Spleen (tissue), 7 donors: Measurements from ENCODE around the gene MANEAL.

Experiments used
- POLR2AphosphoS5 ChIP-seq, 3 donors: sonication (generic); formaldehyde crosslinking; IDR thresholded peaks; one replicate each; pipeline ENCODE4 v1.5.1; 2017; ENCODE audit warnings: antibody characterized with exemption in 3 of 3
- TF ChIP-seq, protein P1 (sequence below), 11 experiments: fragments of 200-600 bp in 7 of 11; fragments of 450-650 bp in 4 of 11; sonication (generic) in 4 of 11; IDR thresholded peaks in 8 of 11; conservative IDR thresholded peaks in 3 of 11; 1 replicate in 7 of 11; 2 replicates in 4 of 11; pipeline versions ENCODE4 v1.4.0 to v1.8.0; 2016 to 2021; ENCODE audit warnings: antibody characterized with exemption in 11 of 11, inconsistent platforms in 4 of 11, mild to moderate bottlenecking in 1 of 11
- donor health status: DM: no; HTN: no; CAD: no; lungs with moderate emphysema.
- donor health status: DM: no; HTN: no; CAD: no.
- donor health status: DM: no; HTN: no; CAD: no.

GRCh38 chr1:37782491-37782890 is 11.2 kb upstream of the MANEAL start:
- TF ChIP-seq POLR2AphosphoS5 (IDR thresholded peaks at IDR 0.05), result no peak
- TF ChIP-seq, protein P1, sequence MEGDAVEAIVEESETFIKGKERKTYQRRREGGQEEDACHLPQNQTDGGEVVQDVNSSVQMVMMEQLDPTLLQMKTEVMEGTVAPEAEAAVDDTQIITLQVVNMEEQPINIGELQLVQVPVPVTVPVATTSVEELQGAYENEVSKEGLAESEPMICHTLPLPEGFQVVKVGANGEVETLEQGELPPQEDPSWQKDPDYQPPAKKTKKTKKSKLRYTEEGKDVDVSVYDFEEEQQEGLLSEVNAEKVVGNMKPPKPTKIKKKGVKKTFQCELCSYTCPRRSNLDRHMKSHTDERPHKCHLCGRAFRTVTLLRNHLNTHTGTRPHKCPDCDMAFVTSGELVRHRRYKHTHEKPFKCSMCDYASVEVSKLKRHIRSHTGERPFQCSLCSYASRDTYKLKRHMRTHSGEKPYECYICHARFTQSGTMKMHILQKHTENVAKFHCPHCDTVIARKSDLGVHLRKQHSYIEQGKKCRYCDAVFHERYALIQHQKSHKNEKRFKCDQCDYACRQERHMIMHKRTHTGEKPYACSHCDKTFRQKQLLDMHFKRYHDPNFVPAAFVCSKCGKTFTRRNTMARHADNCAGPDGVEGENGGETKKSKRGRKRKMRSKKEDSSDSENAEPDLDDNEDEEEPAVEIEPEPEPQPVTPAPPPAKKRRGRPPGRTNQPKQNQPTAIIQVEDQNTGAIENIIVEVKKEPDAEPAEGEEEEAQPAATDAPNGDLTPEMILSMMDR (IDR thresholded peaks at IDR 0.05 in 8 of 11, conservative IDR thresholded peaks at IDR 0.05 in 3 of 11), result no peak
